ENCODE results near the gene LOC128125822.
A peak's percentile ranks its signal among the peaks of the same experiment; 100 is the strongest.

LOC128125822 gene

DNA sequence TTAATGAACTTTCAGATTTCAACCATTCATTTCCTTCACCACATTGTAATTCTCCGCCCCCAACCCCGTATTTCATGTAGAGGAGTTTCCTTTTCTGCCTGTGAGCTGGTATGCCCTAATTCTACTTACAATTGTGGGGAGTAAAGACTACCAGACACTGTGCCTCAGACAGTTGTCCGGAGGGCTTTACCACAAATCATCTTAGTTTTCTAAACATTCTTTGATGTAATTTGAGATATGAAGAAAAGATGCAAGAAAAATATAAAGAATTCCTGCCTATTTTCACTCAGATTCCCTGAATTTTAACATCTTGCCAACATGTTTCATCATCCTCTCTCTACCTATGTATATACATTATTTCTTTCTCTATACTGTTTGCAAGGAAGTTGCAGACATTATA lies 28.3 kb upstream of the LOC128125822 start:
- Mint-ChIP-seq H3K4me3 (no peak overlapping the region), H3K27me3 (peaks cover 25% of the 10 kb centered on the region), H3K27ac (no peak overlapping the region), H3K36me3 (no peaks in the 10 kb centered on the region), H3K9me3 (no peaks in the 10 kb centered on the region), H3K4me1 (no peaks in the 10 kb centered on the region)

DNA sequence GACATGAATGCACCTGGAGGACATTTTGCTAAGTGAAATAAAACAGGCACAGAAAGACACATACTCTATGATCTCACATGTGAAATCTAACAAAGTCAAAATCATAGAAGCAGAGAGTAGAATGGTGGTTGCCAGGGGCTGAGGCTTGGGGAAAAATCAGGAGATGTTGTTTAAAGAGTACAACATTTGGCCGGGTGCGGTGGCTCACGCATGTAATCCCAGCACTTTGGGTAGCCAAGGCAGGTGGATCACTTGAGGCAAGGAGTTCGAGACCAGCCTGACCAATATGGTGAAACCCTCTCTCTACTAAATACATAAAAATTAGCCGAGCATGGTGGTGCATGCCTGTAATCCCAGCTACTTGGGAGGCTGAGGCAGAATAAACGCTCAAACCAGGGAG lies 26.0 kb upstream of the LOC128125822 start:
- no peak overlapping the region for H3K4me3 Mint-ChIP-seq
- H3K9me3 Mint-ChIP-seq = no peaks in the 10 kb centered on the region
- H3K36me3 Mint-ChIP-seq = no peaks in the 10 kb centered on the region
- no peaks in the 10 kb centered on the region for H3K4me1 Mint-ChIP-seq
- H3K27ac Mint-ChIP-seq = no peak overlapping the region
- peaks cover 18% of the 10 kb centered on the region for H3K27me3 Mint-ChIP-seq

DNA sequence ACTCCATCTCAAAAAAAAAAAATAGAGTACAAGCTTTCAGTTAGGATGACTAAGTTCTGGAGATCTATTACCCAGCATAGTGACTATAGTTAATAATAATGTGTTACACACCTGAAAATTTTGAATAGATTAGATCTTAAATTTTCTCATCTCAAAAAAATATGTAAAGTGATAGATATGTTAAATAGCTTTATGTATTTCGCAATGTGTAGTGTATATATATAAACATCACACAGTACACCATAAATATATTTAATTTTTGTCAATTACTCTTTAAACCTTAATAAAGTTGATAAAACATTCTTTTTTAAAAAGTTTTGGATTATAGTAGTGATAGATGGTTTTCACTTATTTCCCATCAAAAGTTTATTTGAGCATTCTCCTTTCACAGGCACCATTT lies 25.6 kb upstream of the LOC128125822 start:
- H3K4me3 Mint-ChIP-seq = no peak overlapping the region
- no peaks in the 10 kb centered on the region for H3K4me1 Mint-ChIP-seq
- no peaks in the 10 kb centered on the region for H3K36me3 Mint-ChIP-seq
- no peaks in the 10 kb centered on the region for H3K9me3 Mint-ChIP-seq
- no peak overlapping the region for H3K27ac Mint-ChIP-seq
- peaks cover 16% of the 10 kb centered on the region for H3K27me3 Mint-ChIP-seq

DNA sequence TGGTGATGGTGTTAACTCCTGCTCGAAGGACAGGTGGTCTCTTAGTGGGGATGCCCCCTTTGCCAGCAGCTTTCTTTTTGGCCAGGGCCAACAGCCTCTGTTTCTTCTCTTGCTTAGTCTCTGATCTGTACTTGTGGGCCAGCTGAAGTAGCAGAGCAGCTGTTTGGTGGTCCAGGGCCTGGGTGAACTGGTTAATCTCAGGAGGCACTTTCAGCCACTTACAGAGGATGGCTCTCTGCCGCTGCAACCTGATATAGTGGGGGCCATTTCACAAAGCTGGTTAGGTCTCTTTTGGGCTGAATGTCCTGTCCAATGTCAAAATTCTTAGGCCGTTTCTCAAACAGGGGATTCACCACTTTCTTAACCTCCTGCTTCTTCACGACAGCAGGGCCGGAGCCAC lies 23.2 kb upstream of the LOC128125822 start:
- H3K9me3 Mint-ChIP-seq = no peaks in the 10 kb centered on the region
- H3K36me3 Mint-ChIP-seq = no peaks in the 10 kb centered on the region
- H3K27ac Mint-ChIP-seq = no peak overlapping the region
- H3K4me3 Mint-ChIP-seq = no peak overlapping the region
- H3K4me1 Mint-ChIP-seq = no peaks in the 10 kb centered on the region
- peaks cover 11% of the 10 kb centered on the region for H3K27me3 Mint-ChIP-seq

DNA sequence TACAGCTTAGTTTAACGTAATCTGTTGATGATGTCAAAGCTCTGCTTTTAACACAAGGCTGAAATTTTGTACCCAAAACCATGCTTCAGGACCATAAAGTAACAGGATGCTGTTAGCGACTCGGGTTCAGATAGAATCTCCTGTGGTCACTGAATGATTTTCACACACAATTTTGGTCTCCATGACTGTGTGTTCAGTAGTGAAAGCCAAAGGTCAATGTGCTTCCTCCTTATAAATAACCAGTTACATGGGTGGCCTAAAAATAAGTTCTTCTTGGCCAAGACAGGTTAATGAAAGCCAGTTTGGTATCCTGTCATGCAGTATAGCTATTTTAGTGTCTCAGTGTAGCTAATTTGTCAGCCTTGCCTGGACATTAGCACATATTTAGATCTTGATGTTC lies 19.1 kb upstream of the LOC128125822 start:
- no peaks in the 10 kb centered on the region for H3K4me1 Mint-ChIP-seq
- H3K4me3 Mint-ChIP-seq = no peak overlapping the region
- no peaks in the 10 kb centered on the region for H3K9me3 Mint-ChIP-seq
- H3K36me3 Mint-ChIP-seq = no peaks in the 10 kb centered on the region
- peaks cover 6% of the 10 kb centered on the region for H3K27me3 Mint-ChIP-seq
- H3K27ac Mint-ChIP-seq = no peak overlapping the region

DNA sequence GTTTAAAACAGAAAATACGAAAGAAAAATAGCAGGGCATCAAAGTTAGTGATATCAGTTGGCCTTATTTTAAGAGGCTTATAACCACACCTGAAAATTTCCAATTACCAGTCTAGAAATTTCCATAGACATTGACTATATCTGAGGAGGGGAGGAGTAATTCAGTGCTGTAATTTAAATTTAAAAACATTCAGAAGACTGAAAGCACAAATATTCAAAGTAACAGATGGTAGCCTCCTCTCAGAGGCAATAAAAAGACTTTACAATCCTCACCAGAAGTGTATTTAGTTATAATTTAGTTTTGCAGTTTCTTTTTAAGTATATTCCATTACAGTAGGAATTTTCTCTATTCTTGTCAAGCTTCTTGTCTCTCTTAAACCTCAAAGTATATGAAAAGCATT lies 18.4 kb upstream of the LOC128125822 start:
- Mint-ChIP-seq H3K27ac (no peak overlapping the region), H3K4me1 (no peaks in the 10 kb centered on the region), H3K27me3 (peaks cover 6% of the 10 kb centered on the region), H3K9me3 (no peaks in the 10 kb centered on the region), H3K4me3 (no peak overlapping the region), H3K36me3 (no peaks in the 10 kb centered on the region)

DNA sequence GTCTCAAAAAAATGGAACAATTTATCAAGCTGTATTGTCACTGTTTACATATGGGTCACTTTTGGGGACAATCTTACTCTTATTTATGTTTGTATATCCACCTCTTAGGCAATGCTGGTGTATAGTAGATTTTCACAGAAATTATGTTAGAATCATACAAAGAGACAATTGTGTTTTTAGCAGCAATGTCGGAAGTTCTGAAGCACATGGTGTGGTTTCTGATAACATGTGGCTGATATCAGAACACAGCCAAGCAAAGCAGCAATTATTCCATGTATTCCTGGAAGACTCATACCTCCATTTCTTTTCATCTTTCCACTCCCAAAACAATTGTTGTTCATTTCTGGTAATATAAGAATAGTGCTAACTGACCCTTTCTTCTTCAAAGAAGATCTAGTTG lies 17.5 kb upstream of the LOC128125822 start:
- no peaks in the 10 kb centered on the region for H3K36me3 Mint-ChIP-seq
- H3K9me3 Mint-ChIP-seq = no peaks in the 10 kb centered on the region
- H3K4me3 Mint-ChIP-seq = no peak overlapping the region
- H3K4me1 Mint-ChIP-seq = no peaks in the 10 kb centered on the region
- H3K27me3 Mint-ChIP-seq = peaks cover 6% of the 10 kb centered on the region
- no peak overlapping the region for H3K27ac Mint-ChIP-seq

DNA sequence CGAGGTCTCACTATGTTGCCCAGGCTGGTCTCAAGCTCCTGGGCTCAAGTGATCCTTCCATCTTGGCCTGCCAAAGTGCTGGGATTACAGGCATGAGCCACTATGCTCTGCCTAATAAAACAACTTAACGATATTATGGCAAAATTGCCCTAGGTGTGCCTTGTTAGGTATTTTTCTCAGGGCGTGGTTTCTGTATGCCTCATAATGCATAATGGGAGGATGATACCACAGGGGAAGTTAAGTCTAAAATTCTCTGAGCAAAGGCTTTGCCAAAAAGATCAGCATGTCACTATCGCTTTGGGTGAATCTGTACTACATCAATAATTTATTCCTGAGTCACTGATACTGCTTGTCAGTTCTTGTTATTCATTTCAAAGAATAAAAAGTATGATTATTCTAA lies 15.9 kb upstream of the LOC128125822 start:
- no peak overlapping the region for H3K27ac Mint-ChIP-seq
- H3K4me1 Mint-ChIP-seq = no peaks in the 10 kb centered on the region
- H3K36me3 Mint-ChIP-seq = no peaks in the 10 kb centered on the region
- no peaks in the 10 kb centered on the region for H3K9me3 Mint-ChIP-seq
- H3K27me3 Mint-ChIP-seq = peaks cover 6% of the 10 kb centered on the region
- no peak overlapping the region for H3K4me3 Mint-ChIP-seq

DNA sequence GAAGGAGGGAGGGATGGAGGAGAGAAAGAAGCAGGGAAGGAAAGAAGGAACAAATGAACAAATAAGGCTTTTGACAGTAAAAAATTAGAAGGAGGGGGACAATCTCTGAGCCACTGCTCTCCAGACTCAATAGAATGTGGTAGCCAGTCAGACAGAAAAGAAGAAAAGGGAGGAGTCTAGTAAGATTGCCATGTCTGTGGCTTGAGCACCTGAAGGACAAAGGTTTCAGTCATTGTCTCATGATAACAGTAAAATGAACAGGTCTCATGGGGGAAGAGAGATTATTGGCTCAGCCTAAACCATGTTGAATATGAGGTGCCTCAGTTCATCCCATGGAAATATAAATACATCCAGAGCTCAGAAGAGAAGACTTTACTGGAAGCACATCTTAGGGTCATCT lies 14.0 kb upstream of the LOC128125822 start:
- H3K36me3 Mint-ChIP-seq = no peaks in the 10 kb centered on the region
- no peaks in the 10 kb centered on the region for H3K4me1 Mint-ChIP-seq
- H3K27me3 Mint-ChIP-seq = peaks cover 6% of the 10 kb centered on the region
- no peaks in the 10 kb centered on the region for H3K9me3 Mint-ChIP-seq
- no peak overlapping the region for H3K27ac Mint-ChIP-seq
- H3K4me3 Mint-ChIP-seq = no peak overlapping the region

DNA sequence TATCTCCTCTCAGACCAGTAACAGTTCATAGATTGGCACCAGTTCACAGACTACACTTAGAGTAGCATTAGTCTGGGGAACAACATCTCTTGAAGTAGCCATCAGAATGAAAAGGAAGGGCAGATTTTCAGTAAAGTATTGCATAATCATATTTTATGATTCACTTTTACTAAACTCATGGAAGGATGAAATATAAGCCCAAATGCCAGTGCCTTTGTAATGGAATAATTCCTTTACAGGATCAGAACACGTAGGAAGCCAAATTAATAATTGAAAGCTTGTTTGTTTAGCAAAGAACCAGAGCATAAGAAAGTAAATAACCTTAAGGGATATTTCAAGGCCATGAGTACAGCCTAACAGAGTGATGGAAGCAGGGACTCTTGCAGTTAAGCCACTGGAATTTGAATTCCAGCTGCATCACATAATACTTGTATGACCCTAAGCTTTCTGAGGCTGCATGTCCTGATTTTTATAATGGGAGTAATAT lies 11.4 kb upstream of the LOC128125822 start:
- Mint-ChIP-seq H3K27me3 (peaks cover 2% of the 10 kb centered on the region), H3K27ac (no peak overlapping the region), H3K36me3 (no peaks in the 10 kb centered on the region), H3K4me1 (no peaks in the 10 kb centered on the region), H3K4me3 (no peak overlapping the region), H3K9me3 (no peaks in the 10 kb centered on the region)

DNA sequence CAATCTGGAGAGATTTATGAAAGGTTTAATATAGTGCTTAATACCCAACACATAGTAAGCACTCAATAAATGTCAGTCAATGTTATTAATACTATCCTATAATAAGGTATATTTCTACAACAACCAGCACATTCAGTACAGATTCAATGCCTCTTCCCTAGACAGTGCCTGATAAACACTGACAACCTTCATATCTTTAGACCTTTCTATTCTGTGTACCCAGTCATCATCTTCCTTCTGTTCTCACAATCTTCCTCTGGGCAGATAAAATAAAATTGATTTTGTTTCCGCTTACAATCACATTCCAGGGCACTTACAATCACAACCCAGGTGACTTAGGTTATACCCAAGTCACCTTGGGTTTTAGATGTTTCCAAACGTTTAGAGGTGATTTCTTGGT lies 11.0 kb upstream of the LOC128125822 start:
- no peaks in the 10 kb centered on the region for H3K36me3 Mint-ChIP-seq
- H3K9me3 Mint-ChIP-seq = no peaks in the 10 kb centered on the region
- no peak overlapping the region for H3K4me3 Mint-ChIP-seq
- peaks cover 2% of the 10 kb centered on the region for H3K27me3 Mint-ChIP-seq
- H3K27ac Mint-ChIP-seq = no peak overlapping the region
- H3K4me1 Mint-ChIP-seq = no peaks in the 10 kb centered on the region

DNA sequence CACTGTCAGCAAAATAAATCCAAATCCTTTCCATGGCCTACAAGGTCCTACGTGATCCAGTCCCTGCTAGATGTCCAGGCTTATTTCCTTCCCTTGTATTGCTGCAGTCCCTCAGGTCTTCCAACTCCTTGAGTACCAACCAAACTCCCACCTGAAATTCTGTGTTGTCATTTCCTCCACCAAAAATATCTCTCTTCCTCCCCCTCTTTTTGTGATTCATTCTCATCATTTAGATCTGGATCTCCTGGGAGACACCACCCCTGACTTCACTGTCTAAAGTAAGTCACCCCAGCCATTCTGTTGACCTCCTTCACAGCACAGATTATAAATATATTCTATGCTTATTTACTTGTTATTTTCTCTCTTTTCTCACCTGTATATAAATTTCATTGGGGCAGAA lies 9.0 kb upstream of the LOC128125822 start:
- no peaks in the 10 kb centered on the region for H3K9me3 Mint-ChIP-seq
- H3K27ac Mint-ChIP-seq = peak overlapping the region; percentile 30
- H3K4me3 Mint-ChIP-seq = no peak overlapping the region
- H3K27me3 Mint-ChIP-seq = no peaks in the 10 kb centered on the region
- H3K4me1 Mint-ChIP-seq = no peaks in the 10 kb centered on the region
- no peaks in the 10 kb centered on the region for H3K36me3 Mint-ChIP-seq

DNA sequence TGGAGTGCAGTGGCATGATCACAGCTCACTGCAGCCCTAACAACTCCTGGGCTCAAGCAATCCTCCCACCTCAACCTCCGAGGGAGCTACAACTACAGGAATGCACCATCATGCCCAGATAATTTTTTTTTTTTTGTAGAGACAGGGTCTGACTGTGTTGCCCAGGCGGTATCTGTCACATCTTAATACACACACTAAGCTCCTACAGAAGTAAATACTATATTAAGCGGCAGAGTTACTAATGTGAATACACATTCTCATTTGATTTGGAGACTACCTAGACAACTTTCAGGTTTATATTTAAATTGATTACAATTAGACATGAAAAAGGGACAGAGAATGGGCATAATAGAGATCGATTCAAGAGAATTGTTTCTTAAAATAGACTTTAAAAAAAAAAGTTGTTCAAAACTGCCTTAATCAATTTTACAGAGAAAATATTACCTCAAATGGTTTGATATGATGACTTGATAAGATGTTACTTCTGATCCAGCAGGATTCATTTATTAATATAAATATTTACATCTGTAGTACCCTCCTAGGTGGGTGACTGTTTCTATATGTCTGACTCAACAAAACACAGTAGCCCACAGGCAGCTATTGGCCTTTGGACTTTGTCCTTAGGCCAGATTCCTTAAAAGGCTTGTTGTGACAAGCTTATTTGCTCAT lies 7.1 kb upstream of the LOC128125822 start:
- H3K4me3 Mint-ChIP-seq = no peak overlapping the region
- H3K27me3 Mint-ChIP-seq = no peaks in the 10 kb centered on the region
- no peaks in the 10 kb centered on the region for H3K4me1 Mint-ChIP-seq
- no peaks in the 10 kb centered on the region for H3K9me3 Mint-ChIP-seq
- no peaks in the 10 kb centered on the region for H3K36me3 Mint-ChIP-seq
- no peak overlapping the region for H3K27ac Mint-ChIP-seq

DNA sequence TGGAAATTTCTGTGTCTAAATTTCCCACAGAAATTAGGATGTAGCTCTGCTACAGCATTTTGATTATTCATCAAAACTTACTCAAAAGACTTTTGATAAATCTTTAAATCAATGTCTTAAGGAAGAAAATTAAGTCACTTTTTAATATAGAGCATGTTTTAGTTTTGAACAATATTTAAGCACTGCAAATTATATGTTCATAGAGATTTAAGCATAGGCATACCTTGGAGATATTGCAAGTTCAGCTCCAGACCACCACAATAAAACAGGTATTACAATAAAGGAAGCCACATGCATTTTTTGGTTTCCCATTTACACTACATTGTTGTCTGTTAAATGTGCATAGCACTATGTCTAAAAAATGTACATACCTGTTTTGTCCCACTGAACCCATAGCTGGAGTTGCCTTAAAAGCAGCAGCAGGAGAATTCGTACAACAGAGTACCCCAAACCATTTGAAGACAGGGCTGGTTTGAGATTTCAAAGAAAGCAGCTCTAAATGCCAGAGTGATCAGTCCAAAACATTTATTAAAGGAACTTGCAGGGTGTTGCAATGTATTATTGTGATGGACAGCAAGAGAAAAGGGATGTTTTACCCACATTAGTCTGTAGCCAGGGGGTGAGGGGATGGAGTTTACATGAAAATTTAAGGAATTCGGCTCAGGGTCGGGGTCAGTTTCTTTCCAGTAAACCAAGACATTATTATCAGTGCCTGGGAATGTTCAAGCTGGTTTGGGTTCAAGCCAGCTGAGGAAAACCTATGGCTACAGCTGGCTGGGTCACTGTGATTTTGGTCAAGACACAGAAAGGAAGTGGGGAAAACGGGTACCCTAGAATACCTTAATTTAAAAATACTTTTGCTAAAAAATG lies 6.3 kb upstream of the LOC128125822 start:
- no peaks in the 10 kb centered on the region for H3K4me1 Mint-ChIP-seq
- no peaks in the 10 kb centered on the region for H3K36me3 Mint-ChIP-seq
- H3K27ac Mint-ChIP-seq = no peak overlapping the region
- no peaks in the 10 kb centered on the region for H3K9me3 Mint-ChIP-seq
- no peak overlapping the region for H3K4me3 Mint-ChIP-seq
- no peaks in the 10 kb centered on the region for H3K27me3 Mint-ChIP-seq

DNA sequence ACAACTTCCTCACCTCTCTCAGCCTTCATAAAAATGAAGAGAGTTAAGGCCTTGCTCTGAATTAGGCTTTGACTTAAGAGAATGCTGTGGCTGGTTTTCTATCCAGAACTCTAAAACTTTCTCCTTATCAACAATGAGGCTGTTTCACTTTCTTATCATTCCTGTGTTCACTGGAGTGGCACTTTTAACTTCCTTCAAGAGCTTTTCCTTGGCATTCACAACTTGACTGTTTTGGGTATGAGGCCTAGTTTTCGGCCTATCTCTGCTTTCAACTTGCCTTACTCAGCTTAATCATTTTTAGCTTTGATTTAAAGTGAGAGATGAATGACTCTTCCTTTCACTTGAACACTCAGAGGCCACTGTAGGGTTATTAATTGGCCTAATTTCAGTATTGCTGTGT lies 4.3 kb upstream of the LOC128125822 start:
- no peak overlapping the region for H3K27ac Mint-ChIP-seq
- H3K36me3 Mint-ChIP-seq = no peaks in the 10 kb centered on the region
- H3K9me3 Mint-ChIP-seq = no peaks in the 10 kb centered on the region
- H3K4me3 Mint-ChIP-seq = no peak overlapping the region
- no peaks in the 10 kb centered on the region for H3K27me3 Mint-ChIP-seq
- peaks cover 9% of the 10 kb centered on the region for H3K4me1 Mint-ChIP-seq

DNA sequence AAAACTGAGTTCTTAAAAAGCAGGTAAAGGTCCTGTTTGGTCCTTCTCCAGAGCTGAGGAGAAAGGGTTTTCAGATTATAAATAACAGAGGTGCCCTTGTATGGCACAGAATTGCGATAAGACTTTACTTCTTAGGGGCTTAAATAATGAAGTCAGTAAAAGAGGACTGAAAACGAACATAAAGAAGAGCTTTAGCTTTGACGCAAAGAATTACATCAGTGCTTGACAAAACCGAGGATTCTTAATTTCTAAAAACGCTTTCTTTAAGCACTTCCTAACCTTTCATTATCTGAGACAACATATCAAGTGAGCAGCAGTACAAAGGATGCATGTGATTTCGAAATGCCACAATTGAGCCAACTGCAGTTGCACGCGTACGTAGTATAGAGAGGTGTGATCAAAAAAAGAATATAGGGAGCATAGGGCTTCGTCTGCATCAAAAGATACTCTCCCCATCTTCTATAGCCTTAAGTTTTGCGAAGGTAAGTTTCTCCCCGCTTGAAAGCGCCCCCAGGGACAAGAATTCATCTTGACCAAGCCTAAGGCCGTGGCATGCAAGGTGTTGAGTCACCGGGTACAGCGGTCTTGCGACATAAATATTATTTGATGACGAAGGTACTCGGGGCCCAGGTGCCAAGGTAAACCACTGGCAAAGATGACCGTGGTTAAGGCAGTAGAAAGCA lies 778 bp upstream of the LOC128125822 start:
- peaks cover 9% of the 10 kb centered on the region for H3K36me3 Mint-ChIP-seq
- H3K4me3 Mint-ChIP-seq = peak overlapping the region; percentile 89
- H3K4me1 Mint-ChIP-seq = peaks cover 30% of the 10 kb centered on the region
- H3K9me3 Mint-ChIP-seq = no peaks in the 10 kb centered on the region
- H3K27me3 Mint-ChIP-seq = no peaks in the 10 kb centered on the region
- peak overlapping the region; percentile 96 for H3K27ac Mint-ChIP-seq
